Activated CD4-positive, alpha-beta T cell treated with anti-CD3 and anti-CD28 coated beads, Interleukin-2, amount 10 ng/mL, durations not matched to agents 24 days and 14 days (primary cell): Measurements from ENCODE around the gene HOXA9. TPM values are rescaled to one million over a fixed set of nuclear protein-coding genes. Genes with fewer than 3 reads are reported as not detected.

Experiments
- DNase-seq: peaks from one replicate; pipeline ENCODE4 v3.0.0; 2022
- H3K27ac Mint-ChIP-seq: one replicate; pipeline ENCODE4 v1.8.0; 2022; ENCODE audit warnings: mild to moderate bottlenecking, mixed read lengths
- H3K27me3 Mint-ChIP-seq: one replicate; pipeline ENCODE4 v1.8.0; 2022; ENCODE audit warnings: mixed read lengths
- H3K36me3 Mint-ChIP-seq: one replicate; pipeline ENCODE4 v1.8.0; 2022; ENCODE audit warnings: low read depth, mild to moderate bottlenecking, mixed read lengths
- H3K4me1 Mint-ChIP-seq: one replicate; pipeline ENCODE4 v1.8.0; 2021; ENCODE audit warnings: mixed read lengths
- H3K4me3 Mint-ChIP-seq: one replicate; pipeline ENCODE4 v1.8.0; 2022; ENCODE audit warnings: mild to moderate bottlenecking, moderate library complexity, mixed read lengths
- H3K9me3 Mint-ChIP-seq: one replicate; pipeline ENCODE4 v1.8.0; 2021; ENCODE audit warnings: mixed read lengths
- intact Hi-C: fragments of 100-400 bp; cut with micrococcal nuclease; formaldehyde crosslinking; loops from one replicate; pipeline ENCODE4 v1.15.1; 2023
- total RNA-seq: library from RNA; stranded (reverse); gene quantifications from 2 replicates; pipeline ENCODE4 v1.2.3, GENCODE V29; 2022

HOXA9 gene
- total RNA-seq, 1 donor from 2014 or later: not detected

DNA sequence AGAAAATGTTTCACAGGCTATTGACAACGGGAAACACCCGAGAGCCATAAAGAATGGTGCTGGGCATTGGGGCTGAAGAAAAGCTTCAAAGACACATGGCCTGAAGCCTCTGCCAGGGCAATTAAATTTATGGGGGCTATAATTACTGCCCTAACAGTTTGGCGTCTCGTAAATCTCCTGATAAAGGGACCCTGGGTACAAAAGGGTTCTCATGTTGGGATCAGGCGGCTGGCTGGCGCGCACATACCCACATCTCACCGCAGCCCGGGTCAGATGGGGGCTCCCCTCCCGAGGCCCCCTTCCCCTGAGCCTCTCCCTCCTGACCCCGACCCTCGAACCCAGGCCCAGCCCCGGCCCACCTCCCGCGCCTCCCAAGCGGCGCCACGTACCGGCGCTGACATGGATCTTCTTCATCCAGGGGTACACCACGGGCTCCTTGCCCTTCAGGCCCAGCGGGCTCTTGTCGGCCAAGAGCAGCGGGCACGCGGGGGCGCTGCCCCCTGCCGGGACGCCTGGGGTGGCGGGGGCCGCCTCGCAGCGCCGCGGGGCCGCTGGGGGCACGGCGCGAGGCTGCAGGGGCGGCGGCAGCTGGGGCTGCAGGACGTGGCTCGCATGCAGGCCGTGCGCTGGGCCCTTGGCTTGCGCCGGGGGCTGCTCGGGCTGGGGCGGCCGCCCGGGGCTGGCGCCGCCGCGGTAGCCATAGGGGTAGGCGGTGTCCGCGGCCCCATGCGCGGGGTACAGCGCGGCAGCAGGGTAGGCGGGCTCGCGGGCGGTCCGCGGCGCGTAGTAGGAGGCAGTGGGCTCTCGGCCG is 35.4 kb downstream of the HOXA9 start:
- Mint-ChIP-seq H3K27ac (no peak overlapping the region), H3K27me3 (peaks cover 53% of the 10 kb centered on the region), H3K36me3 (peaks cover 1% of the 10 kb centered on the region), H3K4me1 (peaks cover 12% of the 10 kb centered on the region), H3K4me3 (peak overlapping the region; percentile 26), H3K9me3 (peaks cover 3% of the 10 kb centered on the region)
- intact Hi-C loops: loop anchor here (5.0 kb wide), 1 partner anchor 33 kb away; the partner anchor contains the start of gene HOXA1
- DNase-seq: no peak

DNA sequence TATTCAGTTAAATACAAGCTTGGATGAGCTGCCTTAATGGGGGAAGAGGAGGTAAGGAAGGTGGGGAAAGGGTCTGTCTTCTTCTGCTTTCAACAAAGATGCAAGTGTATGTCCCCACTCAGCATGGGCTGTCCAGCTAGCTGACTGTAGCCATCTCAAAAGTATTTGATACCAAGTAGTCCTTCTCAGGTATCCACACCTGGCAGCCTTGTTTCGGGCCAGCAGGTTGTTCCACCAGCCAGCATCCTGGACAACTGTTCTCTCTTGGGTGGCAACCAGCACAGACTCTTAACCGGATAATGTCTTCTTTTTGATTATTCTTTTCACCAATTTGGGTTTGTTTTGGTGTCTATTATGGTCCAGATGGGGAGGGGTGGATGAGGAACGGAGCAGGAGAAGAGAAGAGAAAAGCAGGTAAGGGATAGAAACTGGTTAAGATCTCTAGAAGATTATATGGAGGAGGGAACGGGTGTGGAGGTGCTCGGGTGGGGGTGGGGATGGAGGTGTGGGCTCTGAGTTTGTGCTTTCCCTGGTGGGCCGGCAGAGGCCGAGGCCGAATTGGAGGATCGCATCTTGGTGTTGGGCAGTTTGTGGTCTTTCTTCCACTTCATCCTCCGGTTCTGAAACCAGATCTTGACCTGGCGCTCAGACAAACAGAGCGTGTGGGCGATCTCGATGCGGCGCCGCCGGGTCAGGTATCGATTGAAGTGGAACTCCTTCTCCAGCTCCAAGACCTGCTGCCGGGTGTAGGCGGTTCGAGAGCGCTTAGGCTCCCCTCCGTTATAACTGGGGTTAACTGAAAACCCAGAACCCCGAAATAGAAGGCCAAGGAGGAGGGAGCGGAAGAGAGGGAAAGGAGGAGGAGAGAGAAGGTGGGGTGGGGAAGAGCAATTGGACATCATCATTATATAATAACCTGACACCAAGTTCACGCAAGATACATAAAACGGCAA is 36.3 kb downstream of the HOXA9 start:
- H3K27me3 Mint-ChIP-seq: peaks cover 48% of the 10 kb centered on the region
- peaks cover 1% of the 10 kb centered on the region for H3K36me3 Mint-ChIP-seq
- peaks cover 3% of the 10 kb centered on the region for H3K9me3 Mint-ChIP-seq
- intact Hi-C loops: no loop called here
- H3K4me3 Mint-ChIP-seq: peak overlapping the region; percentile 26
- peaks cover 3% of the 10 kb centered on the region for H3K4me1 Mint-ChIP-seq
- no peak for DNase-seq
- H3K27ac Mint-ChIP-seq: no peak overlapping the region

DNA sequence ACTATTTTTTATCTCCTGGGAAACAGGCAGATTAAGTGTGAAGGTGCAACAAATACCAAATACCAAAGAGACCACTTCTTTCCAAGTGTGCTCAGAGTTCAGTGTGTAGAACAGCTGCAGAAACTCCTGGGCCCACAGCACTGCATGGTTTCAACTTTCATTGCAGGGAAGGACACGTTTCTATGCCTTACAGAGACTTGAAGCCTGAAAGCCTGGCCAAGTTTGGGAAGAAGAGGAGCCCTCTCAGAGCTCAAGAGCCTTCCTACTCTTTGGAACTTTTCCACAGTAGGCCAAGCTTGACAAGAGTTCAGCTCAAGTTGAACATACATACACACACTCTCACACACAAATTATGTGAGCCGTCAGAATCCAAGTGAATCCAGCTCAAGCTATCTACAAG is 37.3 kb downstream of the HOXA9 start:
- H3K36me3 Mint-ChIP-seq: peaks cover 1% of the 10 kb centered on the region
- peaks cover 3% of the 10 kb centered on the region for H3K9me3 Mint-ChIP-seq
- peaks cover 44% of the 10 kb centered on the region for H3K27me3 Mint-ChIP-seq
- no peak overlapping the region for H3K4me3 Mint-ChIP-seq
- intact Hi-C loops: no loop called here
- no peak for DNase-seq
- no peak overlapping the region for H3K27ac Mint-ChIP-seq
- no peaks in the 10 kb centered on the region for H3K4me1 Mint-ChIP-seq

DNA sequence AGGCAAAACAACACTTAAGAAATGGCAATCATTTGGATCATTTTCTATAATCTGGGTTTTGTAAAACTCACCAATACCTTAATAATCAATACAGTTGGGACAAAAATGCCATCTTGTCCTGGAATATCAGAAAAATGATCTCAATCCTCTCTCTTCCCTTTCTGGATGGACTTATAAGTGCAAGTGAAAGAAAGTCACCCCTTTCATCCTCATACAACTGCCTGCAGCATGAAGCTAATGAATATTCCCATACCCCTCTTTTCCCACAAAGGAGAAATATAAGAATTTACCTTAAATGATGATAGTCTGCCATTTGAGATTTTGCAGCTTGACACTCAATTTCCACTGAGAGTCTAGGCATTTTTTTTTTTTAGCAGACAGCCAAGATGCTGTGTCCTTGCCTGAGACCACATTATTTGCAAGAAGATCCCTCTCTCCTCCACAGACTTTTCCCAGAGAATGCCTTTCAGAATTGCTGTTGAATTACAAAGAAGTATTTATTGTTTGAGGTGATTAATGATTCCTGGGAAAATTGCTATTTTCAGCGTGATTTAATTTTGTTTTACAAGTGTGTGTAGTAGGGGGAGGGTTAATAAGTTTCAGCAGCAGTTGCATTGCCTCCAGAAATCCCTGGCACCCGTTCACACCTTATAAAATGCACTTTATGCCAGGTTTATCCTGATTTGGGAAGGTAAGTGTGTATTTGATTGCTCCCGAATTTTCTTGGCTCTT is 38.6 kb downstream of the HOXA9 start:
- Mint-ChIP-seq H3K4me3 (no peak overlapping the region), H3K36me3 (peaks cover 1% of the 10 kb centered on the region)

GRCh38 chr7:27125986-27126394 is 39.3 kb downstream of the HOXA9 start:
- H3K27me3 Mint-ChIP-seq: peaks cover 36% of the 10 kb centered on the region
- DNase-seq: no peak
- H3K27ac Mint-ChIP-seq: no peak overlapping the region
- H3K4me3 Mint-ChIP-seq: no peak overlapping the region
- intact Hi-C loops: no loop called here
- H3K36me3 Mint-ChIP-seq: peaks cover 1% of the 10 kb centered on the region
- H3K9me3 Mint-ChIP-seq: no peaks in the 10 kb centered on the region
- H3K4me1 Mint-ChIP-seq: no peaks in the 10 kb centered on the region

More for the DNA sequence above, 38.6 kb downstream of the HOXA9 start:
- Mint-ChIP-seq H3K9me3 (peaks cover 3% of the 10 kb centered on the region), H3K27ac (no peak overlapping the region), H3K4me1 (no peaks in the 10 kb centered on the region), H3K27me3 (peaks cover 36% of the 10 kb centered on the region)
- DNase-seq: no peak
- intact Hi-C loops: no loop called here

DNA sequence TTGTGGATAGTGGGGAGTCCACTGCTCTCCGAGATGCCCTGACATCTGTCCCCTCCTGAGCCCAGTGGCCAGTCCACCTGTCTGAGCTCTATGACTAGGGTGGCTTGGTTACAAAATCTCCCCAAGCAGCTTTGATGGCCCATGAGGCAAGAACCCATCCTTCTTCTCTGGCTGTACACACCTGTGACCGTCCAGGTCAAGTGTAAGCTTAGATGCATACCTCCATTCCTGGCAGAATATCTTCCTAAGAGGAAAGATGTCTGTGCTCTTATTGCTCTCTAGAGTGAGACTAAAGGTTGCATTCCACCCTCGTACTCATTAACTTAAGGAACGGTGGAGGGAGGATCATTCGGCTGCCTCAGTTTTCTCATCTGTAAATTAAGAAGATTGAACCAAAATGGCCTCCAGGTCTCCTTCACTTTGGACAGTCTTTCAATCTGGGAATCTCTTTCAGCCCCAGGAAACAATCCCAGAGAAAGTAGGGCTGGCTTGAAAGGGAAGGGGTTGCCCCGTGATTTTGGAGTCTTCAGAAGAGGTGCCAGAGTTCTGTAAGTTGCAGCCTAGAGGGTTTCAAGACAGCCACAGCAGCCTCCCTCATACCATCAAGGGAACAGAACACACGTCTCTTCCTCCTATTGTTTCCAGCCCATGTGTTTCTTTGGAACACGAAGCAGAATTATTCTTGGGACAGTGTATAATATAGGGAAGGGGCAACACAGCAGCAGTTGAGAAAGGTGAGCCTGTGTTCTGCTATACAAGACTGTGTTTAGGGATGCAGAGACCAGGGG is 40.2 kb downstream of the HOXA9 start:
- H3K36me3 Mint-ChIP-seq: peaks cover 1% of the 10 kb centered on the region
- H3K4me3 Mint-ChIP-seq: no peak overlapping the region
- H3K27ac Mint-ChIP-seq: no peak overlapping the region
- H3K27me3 Mint-ChIP-seq: peaks cover 36% of the 10 kb centered on the region
- H3K4me1 Mint-ChIP-seq: no peaks in the 10 kb centered on the region
- intact Hi-C loops: no loop called here
- no peaks in the 10 kb centered on the region for H3K9me3 Mint-ChIP-seq
- DNase-seq: no peak

GRCh38 chr7:27124096-27124901 is 41.0 kb downstream of the HOXA9 start:
- Mint-ChIP-seq H3K9me3 (no peaks in the 10 kb centered on the region), H3K36me3 (no peaks in the 10 kb centered on the region), H3K4me1 (no peaks in the 10 kb centered on the region), H3K27me3 (peaks cover 34% of the 10 kb centered on the region), H3K4me3 (no peak overlapping the region), H3K27ac (no peak overlapping the region)
- DNase-seq: no peak
- intact Hi-C loops: no loop called here

DNA sequence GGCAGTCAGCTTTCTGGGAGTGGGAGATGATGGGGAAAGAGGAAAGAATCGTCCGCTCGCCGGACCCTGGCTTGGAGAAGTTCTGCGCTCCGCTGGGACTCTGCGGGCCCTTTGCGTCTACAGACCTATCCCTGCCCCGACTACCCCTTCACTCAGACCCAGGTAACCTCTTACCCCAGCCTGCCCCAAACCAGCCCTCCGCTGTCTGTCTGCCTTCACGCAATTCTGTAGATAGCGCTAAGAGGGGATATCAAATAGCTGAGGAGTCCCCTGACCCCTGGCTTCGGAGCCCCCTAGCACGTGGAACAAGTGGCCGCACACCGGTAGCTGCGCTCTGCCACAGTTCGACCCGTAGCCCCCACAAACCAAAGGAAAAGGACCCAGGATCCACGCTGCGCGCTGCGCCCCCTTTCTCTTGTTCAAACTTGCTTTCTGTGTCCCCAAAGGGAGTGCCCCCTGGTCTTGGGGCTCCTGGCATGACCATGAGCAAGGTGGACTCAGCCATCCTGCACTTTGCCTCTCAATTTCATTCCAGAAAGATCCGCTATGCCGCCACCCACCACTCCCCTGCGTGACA is 41.8 kb downstream of the HOXA9 start:
- Mint-ChIP-seq H3K27me3 (peaks cover 28% of the 10 kb centered on the region), H3K27ac (no peak overlapping the region), H3K9me3 (no peaks in the 10 kb centered on the region), H3K36me3 (no peaks in the 10 kb centered on the region), H3K4me3 (no peak overlapping the region), H3K4me1 (no peaks in the 10 kb centered on the region)
- no peak for DNase-seq
- intact Hi-C loops: no loop called here

DNA sequence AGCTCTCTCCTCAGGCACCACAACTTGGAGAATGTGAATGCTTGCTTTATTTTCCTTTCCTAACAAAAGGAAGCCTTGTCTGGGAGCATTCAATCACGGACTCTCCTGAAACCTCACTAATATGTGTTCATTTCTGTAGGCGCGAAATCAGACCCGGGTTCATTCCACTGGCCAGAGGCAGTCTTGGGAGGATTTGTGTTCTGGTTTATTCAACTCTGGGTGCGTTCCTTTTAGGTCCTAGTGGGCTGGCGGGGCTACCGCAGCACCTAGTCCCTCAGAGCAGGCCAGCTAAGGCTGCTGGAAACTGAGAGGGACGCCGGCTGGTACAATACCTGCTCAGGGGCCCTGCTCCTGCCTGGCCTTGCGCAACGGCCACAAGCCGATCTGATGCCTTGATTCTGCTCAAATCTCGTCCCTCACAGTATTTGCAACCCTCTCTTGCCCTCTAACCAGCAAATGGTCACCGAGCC is 42.3 kb downstream of the HOXA9 start:
- peaks cover 23% of the 10 kb centered on the region for H3K27me3 Mint-ChIP-seq
- no peaks in the 10 kb centered on the region for H3K4me1 Mint-ChIP-seq
- DNase-seq: no peak
- intact Hi-C loops: no loop called here
- H3K27ac Mint-ChIP-seq: no peak overlapping the region
- no peaks in the 10 kb centered on the region for H3K36me3 Mint-ChIP-seq
- no peak overlapping the region for H3K4me3 Mint-ChIP-seq
- H3K9me3 Mint-ChIP-seq: no peaks in the 10 kb centered on the region

- Mint-ChIP-seq H3K4me1 (no peaks in the 10 kb centered on the region), H3K36me3 (no peaks in the 10 kb centered on the region), H3K4me3 (no peak overlapping the region), H3K27ac (no peak overlapping the region), H3K27me3 (peaks cover 16% of the 10 kb centered on the region), H3K9me3 (no peaks in the 10 kb centered on the region)
- no peak for DNase-seq
- intact Hi-C loops: no loop called here
These were observed 43.0 kb downstream of the HOXA9 start for GRCh38 chr7:27122077-27122910.

DNA sequence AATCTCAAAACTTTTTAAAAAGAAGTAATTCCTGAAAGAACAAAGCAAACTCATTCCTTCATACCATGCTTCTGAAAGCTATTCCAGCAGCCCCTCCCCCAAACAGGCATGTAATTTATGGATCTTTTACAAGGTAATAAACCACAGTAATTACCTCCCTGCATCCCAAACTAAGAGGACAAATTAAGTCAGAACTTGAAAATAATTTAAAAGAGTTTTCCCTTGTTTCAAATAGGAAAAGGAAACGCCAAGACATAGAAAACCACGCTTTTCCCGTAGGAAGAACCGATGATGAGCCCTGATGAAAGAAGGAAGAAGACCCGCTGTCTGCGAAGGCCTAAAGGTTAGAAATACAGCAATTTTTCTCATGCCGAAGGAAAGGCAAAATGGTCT is 43.7 kb downstream of the HOXA9 start:
- Mint-ChIP-seq H3K9me3 (no peaks in the 10 kb centered on the region), H3K4me3 (no peak overlapping the region), H3K36me3 (no peaks in the 10 kb centered on the region), H3K27ac (no peak overlapping the region), H3K27me3 (peaks cover 11% of the 10 kb centered on the region), H3K4me1 (no peaks in the 10 kb centered on the region)
- intact Hi-C loops: no loop called here
- DNase-seq: no peak
